ENCODE data around the gene OR2A2.

DNA sequence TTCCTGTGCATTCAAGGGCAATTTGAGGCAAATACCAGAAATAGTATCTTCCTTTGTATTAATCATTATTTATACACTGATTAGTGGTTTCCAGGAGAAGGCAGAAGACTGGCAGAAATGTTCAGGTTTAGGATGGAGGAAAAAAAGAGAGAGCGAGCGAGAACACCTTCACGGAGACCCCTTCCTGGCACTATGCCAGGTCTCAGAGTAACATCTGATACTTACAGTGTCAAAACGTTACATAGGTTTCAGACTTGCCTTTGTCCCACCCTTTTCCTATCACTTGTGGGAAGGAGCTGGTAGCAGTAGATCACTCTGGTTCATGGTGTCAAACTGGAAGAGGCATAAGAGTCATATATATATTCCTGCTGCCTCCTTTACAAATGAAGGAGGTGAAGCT lies 22.7 kb upstream of the OR2A2 start:
- TF ChIP-seq, protein P1, sequence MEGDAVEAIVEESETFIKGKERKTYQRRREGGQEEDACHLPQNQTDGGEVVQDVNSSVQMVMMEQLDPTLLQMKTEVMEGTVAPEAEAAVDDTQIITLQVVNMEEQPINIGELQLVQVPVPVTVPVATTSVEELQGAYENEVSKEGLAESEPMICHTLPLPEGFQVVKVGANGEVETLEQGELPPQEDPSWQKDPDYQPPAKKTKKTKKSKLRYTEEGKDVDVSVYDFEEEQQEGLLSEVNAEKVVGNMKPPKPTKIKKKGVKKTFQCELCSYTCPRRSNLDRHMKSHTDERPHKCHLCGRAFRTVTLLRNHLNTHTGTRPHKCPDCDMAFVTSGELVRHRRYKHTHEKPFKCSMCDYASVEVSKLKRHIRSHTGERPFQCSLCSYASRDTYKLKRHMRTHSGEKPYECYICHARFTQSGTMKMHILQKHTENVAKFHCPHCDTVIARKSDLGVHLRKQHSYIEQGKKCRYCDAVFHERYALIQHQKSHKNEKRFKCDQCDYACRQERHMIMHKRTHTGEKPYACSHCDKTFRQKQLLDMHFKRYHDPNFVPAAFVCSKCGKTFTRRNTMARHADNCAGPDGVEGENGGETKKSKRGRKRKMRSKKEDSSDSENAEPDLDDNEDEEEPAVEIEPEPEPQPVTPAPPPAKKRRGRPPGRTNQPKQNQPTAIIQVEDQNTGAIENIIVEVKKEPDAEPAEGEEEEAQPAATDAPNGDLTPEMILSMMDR (IDR thresholded peaks at IDR 0.05), result no peak
- TF ChIP-seq EP300 (IDR thresholded peaks at IDR 0.05), result no peak

All from tibial nerve (tissue), 4 donors.